A549 (cell line): ENCODE measurements around the gene KIF5B. TPM values are rescaled to one million over a fixed set of nuclear protein-coding genes. Genes with fewer than 3 reads are reported as not detected.

Source experiments
- ATAC-seq, 2 experiments: fragments of 200-7000 bp in 1 of 2; fragments of >200 bp in 1 of 2; cut with Nextera tagmentation in 1 of 2; cut with Tn5 transposase in 1 of 2; 3 replicates each; pipeline versions ENCODE4 v1.8.0 to v1.9.1; 2018 to 2020; ENCODE audit warnings: mild to moderate bottlenecking in 1 of 2, moderate library complexity in 1 of 2
- CTCF ChIA-PET: fragments of 300-600 bp; sonication (Branson Sonifier 250); formaldehyde crosslinking; extraction: SDS; loops from one replicate; lab custom pipeline; 2021; ENCODE audit warnings: antibody characterized with exemption, inconsistent platforms; lab: Yijun Ruan, JAX
- POLR2A ChIA-PET: fragments of 350-600 bp; formaldehyde crosslinking; extraction: SDS; loops from one replicate; lab custom pipeline; 2021; ENCODE audit warnings: antibody characterized with exemption, inconsistent platforms; lab: Yijun Ruan, JAX
- DNase-seq, 2 experiments: peaks; one replicate each; pipeline versions ENCODE4 v3.0.0 to v3.0.0-alpha.2; 2011 to 2016; ENCODE audit warnings: low read depth in 1 of 2, low spot score in 1 of 2
- FAIRE-seq: peaks from 2 replicates; lab custom pipeline; 2011; peaks lifted over from hg19 to GRCh38; lab: Jason Lieb, UNC
- H3K27ac ChIP-seq, 2 experiments: fragments of >200 bp; sonication (Bioruptor Twin); formaldehyde crosslinking; 3 replicates each; pipeline ENCODE4 v1.5.1; 2016 to 2017
- H3K4me1 ChIP-seq: fragments of >200 bp; sonication (Bioruptor Twin); formaldehyde crosslinking; 3 replicates; pipeline ENCODE4 v1.6.1; 2016
- H3K4me2 ChIP-seq: fragments of >200 bp; sonication (Bioruptor Twin); formaldehyde crosslinking; 3 replicates; pipeline ENCODE4 v1.6.1; 2016
- H3K4me3 ChIP-seq: fragments of >200 bp; sonication (Bioruptor Twin); formaldehyde crosslinking; 3 replicates; pipeline ENCODE4 v1.5.1; 2016
- H3K9me3 ChIP-seq: fragments of >200 bp; sonication (Bioruptor Twin); formaldehyde crosslinking; 3 replicates; pipeline ENCODE4 v1.6.1; 2016
- CBX8 ChIP-seq: fragments of 200-600 bp; sonication (generic); IDR thresholded peaks from 2 replicates; pipeline ENCODE4 v1.6.1; 2016
- CHD4 ChIP-seq: fragments of 200-600 bp; sonication (generic); IDR thresholded peaks from 2 replicates; pipeline ENCODE4 v1.6.1; 2016; ENCODE audit warnings: antibody characterized with exemption, mild to moderate bottlenecking, borderline replicate concordance
- ESRRA ChIP-seq: fragments of 150-350 bp; IDR thresholded peaks from 2 replicates; pipeline ENCODE4 v1.6.1; 2014; ENCODE audit warnings: mild to moderate bottlenecking, low read length, borderline replicate concordance
- FOSL2 ChIP-seq, 2 experiments: fragments of 450-650 bp in 1 of 2; fragments of >200 bp in 1 of 2; sonication (Bioruptor Twin) in 1 of 2; formaldehyde crosslinking; IDR thresholded peaks; 2 replicates each; pipeline versions ENCODE4 v1.5.0 to v1.6.1; 2016 to 2020; ENCODE audit warnings: mild to moderate bottlenecking in 1 of 2, moderate library complexity in 1 of 2
- HEYL ChIP-seq: fragments of 250-450 bp; sonication (Bioruptor Pico); IDR thresholded peaks from 2 replicates; pipeline ENCODE4 v1.8.0; 2021; ENCODE audit warnings: mild to moderate bottlenecking, moderate library complexity
- JUN ChIP-seq, 2 experiments: fragments of >200 bp; sonication (Bioruptor Twin); formaldehyde crosslinking; IDR thresholded peaks; 2 replicates in 1 of 2; 3 replicates in 1 of 2; pipeline ENCODE4 v1.6.1; 2016 to 2017
- MAFK ChIP-seq: fragments of 450-650 bp; IDR thresholded peaks from 2 replicates; pipeline ENCODE4 v1.6.1; 2014; ENCODE audit not compliant: partially characterized antibody
- MAZ ChIP-seq: fragments of 150-350 bp; IDR thresholded peaks from 2 replicates; pipeline ENCODE4 v1.6.1; 2014; ENCODE audit warnings: antibody characterized with exemption, low read depth, low read length, borderline replicate concordance
- NFE2L2 ChIP-seq: fragments of 150-350 bp; conservative IDR thresholded peaks from 2 replicates; pipeline ENCODE4 v1.6.1; 2014; ENCODE audit warnings: low read length
- NPAS2 ChIP-seq: fragments of 250-450 bp; sonication (Bioruptor Pico); IDR thresholded peaks from 2 replicates; pipeline ENCODE4 v1.8.0; 2022; ENCODE audit warnings: mild to moderate bottlenecking, moderate library complexity, borderline replicate concordance
- NR3C1 ChIP-seq: fragments of >200 bp; sonication (Bioruptor Twin); formaldehyde crosslinking; IDR thresholded peaks from 3 replicates; pipeline ENCODE4 v1.6.1; 2017
- PHF8 ChIP-seq: fragments of 200-600 bp; sonication (generic); IDR thresholded peaks from 2 replicates; pipeline ENCODE4 v1.6.1; 2016; ENCODE audit warnings: low read depth, mild to moderate bottlenecking, antibody characterized with exemption, moderate library complexity, borderline replicate concordance
- POLR2A ChIP-seq: IDR thresholded peaks from 2 replicates; pipeline ENCODE4 v1.6.1; 2012; ENCODE audit warnings: mild to moderate bottlenecking, low read length
- RAD21 ChIP-seq, 2 experiments: fragments of >200 bp in 1 of 2; sonication (Bioruptor Twin) in 1 of 2; formaldehyde crosslinking in 1 of 2; IDR thresholded peaks in 1 of 2; conservative IDR thresholded peaks in 1 of 2; 2 replicates in 1 of 2; 3 replicates in 1 of 2; pipeline ENCODE4 v1.6.1; 2012 to 2018; ENCODE audit warnings: inconsistent platforms in 1 of 2
- RCOR1 ChIP-seq: fragments of 150-350 bp; IDR thresholded peaks from 2 replicates; pipeline ENCODE4 v1.6.1; 2014; ENCODE audit warnings: antibody characterized with exemption, low read length, low read depth
- TP53 ChIP-seq: fragments of 250-450 bp; sonication (Bioruptor Pico); IDR thresholded peaks from 2 replicates; pipeline ENCODE4 v1.5.0; 2021; ENCODE audit warnings: mild to moderate bottlenecking, moderate library complexity
- ZC3H11A ChIP-seq: fragments of 450-650 bp; IDR thresholded peaks from 2 replicates; pipeline ENCODE4 v1.6.1; 2014; ENCODE audit warnings: antibody characterized with exemption, mild to moderate bottlenecking
- ZFP36 ChIP-seq: fragments of 450-650 bp; IDR thresholded peaks from 2 replicates; pipeline ENCODE4 v1.6.1; 2014; ENCODE audit warnings: borderline replicate concordance; ENCODE audit not compliant: partially characterized antibody
- ZNF302 ChIP-seq: fragments of 250-450 bp; sonication (Bioruptor Pico); IDR thresholded peaks from 2 replicates; pipeline ENCODE4 v1.9.0; 2021; ENCODE audit warnings: inconsistent platforms, mild to moderate bottlenecking, moderate library complexity
- WGBS: methylation state at CpG from one replicate; pipeline ENCODE4 v1.1.6; 2017; ENCODE audit errors: missing lambda C conversion rate; 5-methylcytosine and 5-hydroxymethylcytosine counted together
- polyA plus RNA-seq, 4 experiments: library from polyadenylated mRNA; depleted of rRNA in 3 of 4; stranded (reverse); fragments of >200 nt; fragmentation: RNase III in 1 of 4; extraction: RNeasy Plus Mini Kit Qiagen cat#74134 plus additional on column Dnase treatment in 1 of 4; gene quantifications; 2 replicates in 3 of 4; 3 replicates in 1 of 4; pipeline ENCODE4 v1.2.3, GENCODE V29; 2011 to 2017
- TF ChIP-seq, protein P1 (sequence below): fragments of 250-450 bp; sonication (Bioruptor Pico); IDR thresholded peaks from 2 replicates; pipeline ENCODE4 v1.5.0; 2021; ENCODE audit warnings: mild to moderate bottlenecking, moderate library complexity, borderline replicate concordance
- TF ChIP-seq, protein P2 (sequence below): fragments of 450-650 bp; IDR thresholded peaks from 2 replicates; pipeline ENCODE4 v1.6.1; 2014; ENCODE audit warnings: antibody characterized with exemption
- TF ChIP-seq, protein P3 (sequence below): fragments of >200 bp; sonication (Bioruptor Twin); formaldehyde crosslinking; IDR thresholded peaks from 3 replicates; pipeline ENCODE4 v1.6.1; 2016
- TF ChIP-seq, protein P4 (sequence below): fragments of >200 bp; sonication (Bioruptor Twin); formaldehyde crosslinking; IDR thresholded peaks from 2 replicates; pipeline ENCODE4 v1.6.1; 2016
- TF ChIP-seq, protein P5 (sequence below): IDR thresholded peaks from 2 replicates; pipeline ENCODE4 v1.6.1; 2012

KIF5B gene
- polyA plus RNA-seq, 2 of the 4 experiments (the other 2 are of a cell fraction) = 81.9 to 124 TPM

DNA sequence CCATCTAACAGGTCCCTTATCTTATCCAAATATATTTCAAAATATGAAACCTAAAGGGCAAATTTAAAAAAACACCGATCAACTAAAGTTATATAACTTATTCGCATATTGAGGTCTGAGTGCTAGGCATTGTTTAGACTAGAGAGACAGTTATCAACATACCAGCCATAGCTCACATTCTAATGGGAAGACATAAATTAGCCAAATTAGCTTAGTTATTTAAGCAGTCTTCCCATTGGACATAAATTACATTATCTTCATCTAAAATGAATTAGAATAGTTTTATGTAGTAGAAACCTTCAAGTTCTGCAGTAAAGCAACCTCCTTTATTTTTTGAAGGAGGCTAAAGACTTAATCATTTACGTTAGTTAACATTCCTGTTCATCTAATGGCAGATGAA lies 17.4 kb downstream of the KIF5B start (continued):
- TF ChIP-seq, protein P1, sequence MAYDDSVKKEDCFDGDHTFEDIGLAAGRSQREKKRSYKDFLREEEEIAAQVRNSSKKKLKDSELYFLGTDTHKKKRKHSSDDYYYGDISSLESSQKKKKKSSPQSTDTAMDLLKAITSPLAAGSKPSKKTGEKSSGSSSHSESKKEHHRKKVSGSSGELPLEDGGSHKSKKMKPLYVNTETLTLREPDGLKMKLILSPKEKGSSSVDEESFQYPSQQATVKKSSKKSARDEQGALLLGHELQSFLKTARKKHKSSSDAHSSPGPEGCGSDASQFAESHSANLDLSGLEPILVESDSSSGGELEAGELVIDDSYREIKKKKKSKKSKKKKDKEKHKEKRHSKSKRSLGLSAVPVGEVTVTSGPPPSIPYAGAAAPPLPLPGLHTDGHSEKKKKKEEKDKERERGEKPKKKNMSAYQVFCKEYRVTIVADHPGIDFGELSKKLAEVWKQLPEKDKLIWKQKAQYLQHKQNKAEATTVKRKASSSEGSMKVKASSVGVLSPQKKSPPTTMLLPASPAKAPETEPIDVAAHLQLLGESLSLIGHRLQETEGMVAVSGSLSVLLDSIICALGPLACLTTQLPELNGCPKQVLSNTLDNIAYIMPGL (CRISPR knock-in tag) = no peak
- no peak for TF ChIP-seq FOSL2 (IDR thresholded peaks at IDR 0.05)
- TF ChIP-seq FOSL2 (CRISPR knock-in tag; IDR thresholded peaks at IDR 0.05) = no peak
- TF ChIP-seq CHD4 = no peak
- no peak for TF ChIP-seq PHF8
- TF ChIP-seq, protein P2, sequence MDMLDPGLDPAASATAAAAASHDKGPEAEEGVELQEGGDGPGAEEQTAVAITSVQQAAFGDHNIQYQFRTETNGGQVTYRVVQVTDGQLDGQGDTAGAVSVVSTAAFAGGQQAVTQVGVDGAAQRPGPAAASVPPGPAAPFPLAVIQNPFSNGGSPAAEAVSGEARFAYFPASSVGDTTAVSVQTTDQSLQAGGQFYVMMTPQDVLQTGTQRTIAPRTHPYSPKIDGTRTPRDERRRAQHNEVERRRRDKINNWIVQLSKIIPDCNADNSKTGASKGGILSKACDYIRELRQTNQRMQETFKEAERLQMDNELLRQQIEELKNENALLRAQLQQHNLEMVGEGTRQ = no peak
- TF ChIP-seq, all 56 proteins: peak for 0

DNA sequence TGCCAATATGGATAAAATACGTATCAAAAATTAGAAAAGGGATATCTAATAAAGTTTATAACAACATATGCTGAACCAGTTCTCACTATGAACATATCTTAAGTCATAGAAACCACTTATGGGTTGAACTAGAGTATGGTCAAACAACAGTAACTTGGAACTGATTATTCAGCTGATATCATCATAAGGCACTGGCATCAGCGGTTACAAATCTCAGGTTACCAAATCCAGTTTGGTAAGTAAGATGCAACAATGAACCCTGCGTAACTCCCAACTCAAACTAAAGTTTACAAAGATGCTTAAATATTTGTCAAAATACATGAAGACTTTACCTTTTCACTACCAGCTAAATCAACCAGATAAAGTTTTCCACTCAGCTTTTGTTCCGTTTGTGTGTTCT lies 19.3 kb downstream of the KIF5B start:
- Histone ChIP-seq H3K4me1 (peaks cover 12% of the 10 kb centered on the region; the same call in 1 of the 3 replicates), H3K27ac (no peak overlapping the region), H3K4me3 (no peak overlapping the region), H3K4me2 (no peak overlapping the region), H3K9me3 (no peaks in the 10 kb centered on the region)
- 89% methylated on average over 4 of the region's 4 CpGs for WGBS
- FAIRE-seq (peak; percentile 80), ATAC-seq (no peak), DNase-seq (no peak)
- no peak for TF ChIP-seq RCOR1
- no peak for TF ChIP-seq ZC3H11A
- TF ChIP-seq JUN (IDR thresholded peaks at IDR 0.05) = no peak
- no peak for TF ChIP-seq NFE2L2
- no peak for TF ChIP-seq POLR2A
- ChIA-PET POLR2A (interaction anchor here (0.5 kb wide), 1 partner anchor 10 kb away, joined by 4 read pairs; no protein-coding TSS in a partner anchor), CTCF (no interaction called here)

DNA sequence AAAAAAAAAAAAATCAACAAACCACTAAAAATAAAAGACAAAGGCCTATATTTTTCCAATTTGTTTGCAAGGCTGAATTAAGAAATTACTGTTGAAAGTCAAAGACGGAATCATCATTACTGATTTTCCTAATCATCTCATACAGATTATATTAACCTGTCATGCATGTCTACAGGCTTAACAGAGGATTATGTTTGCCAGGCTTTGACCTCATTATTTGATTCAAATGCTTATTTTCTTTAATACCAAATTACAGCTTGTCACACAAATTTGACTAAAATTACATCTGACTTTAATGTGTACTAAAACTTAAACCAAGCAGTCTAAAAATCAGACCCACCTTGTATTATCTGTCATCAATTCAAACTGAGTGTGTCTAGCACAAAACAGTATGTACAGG lies 21.2 kb downstream of the KIF5B start:
- ChIA-PET CTCF (no interaction called here), POLR2A (no interaction called here)

More for the DNA sequence above, 21.2 kb downstream of the KIF5B start:
- DNase-seq = no peak
- Histone ChIP-seq H3K4me3 (no peak overlapping the region), H3K9me3 (no peaks in the 10 kb centered on the region)
- no peak for FAIRE-seq
- ATAC-seq = no peak
- TF ChIP-seq MAFK = no peak
- no peak for TF ChIP-seq CBX8
- TF ChIP-seq, protein P3, sequence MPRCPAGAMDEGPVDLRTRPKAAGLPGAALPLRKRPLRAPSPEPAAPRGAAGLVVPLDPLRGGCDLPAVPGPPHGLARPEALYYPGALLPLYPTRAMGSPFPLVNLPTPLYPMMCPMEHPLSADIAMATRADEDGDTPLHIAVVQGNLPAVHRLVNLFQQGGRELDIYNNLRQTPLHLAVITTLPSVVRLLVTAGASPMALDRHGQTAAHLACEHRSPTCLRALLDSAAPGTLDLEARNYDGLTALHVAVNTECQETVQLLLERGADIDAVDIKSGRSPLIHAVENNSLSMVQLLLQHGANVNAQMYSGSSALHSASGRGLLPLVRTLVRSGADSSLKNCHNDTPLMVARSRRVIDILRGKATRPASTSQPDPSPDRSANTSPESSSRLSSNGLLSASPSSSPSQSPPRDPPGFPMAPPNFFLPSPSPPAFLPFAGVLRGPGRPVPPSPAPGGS = no peak
- no peak for TF ChIP-seq MAZ
- no peak for TF ChIP-seq ZNF302
- no peak for TF ChIP-seq ESRRA
- TF ChIP-seq NR3C1 = no peak
- TF ChIP-seq, protein P4, sequence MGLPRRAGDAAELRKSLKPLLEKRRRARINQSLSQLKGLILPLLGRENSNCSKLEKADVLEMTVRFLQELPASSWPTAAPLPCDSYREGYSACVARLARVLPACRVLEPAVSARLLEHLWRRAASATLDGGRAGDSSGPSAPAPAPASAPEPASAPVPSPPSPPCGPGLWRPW = no peak
- no peak for TF ChIP-seq ZFP36
- no peak for TF ChIP-seq TP53 (CRISPR knock-in tag)
- no peak for TF ChIP-seq RAD21 (conservative IDR thresholded peaks at IDR 0.05 in 1 of 2, IDR thresholded peaks at IDR 0.05 in 1 of 2)
- TF ChIP-seq, protein P5, sequence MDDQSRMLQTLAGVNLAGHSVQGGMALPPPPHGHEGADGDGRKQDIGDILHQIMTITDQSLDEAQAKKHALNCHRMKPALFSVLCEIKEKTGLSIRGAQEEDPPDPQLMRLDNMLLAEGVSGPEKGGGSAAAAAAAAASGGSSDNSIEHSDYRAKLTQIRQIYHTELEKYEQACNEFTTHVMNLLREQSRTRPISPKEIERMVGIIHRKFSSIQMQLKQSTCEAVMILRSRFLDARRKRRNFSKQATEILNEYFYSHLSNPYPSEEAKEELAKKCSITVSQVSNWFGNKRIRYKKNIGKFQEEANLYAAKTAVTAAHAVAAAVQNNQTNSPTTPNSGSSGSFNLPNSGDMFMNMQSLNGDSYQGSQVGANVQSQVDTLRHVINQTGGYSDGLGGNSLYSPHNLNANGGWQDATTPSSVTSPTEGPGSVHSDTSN = no peak
- no peak for TF ChIP-seq NPAS2
- TF ChIP-seq HEYL = no peak
- TF ChIP-seq, all 56 proteins: peak for 0
- 90% methylated on average over 1 of the region's 1 CpG for WGBS
- no peak overlapping the region for H3K27ac ChIP-seq
- H3K4me2 ChIP-seq = no peak overlapping the region
- no peaks in the 10 kb centered on the region for H3K4me1 ChIP-seq
